HG02571 (cell line): ENCODE data around the gene GPR34.
A peak's percentile ranks its signal among the peaks of the same experiment; 100 is the strongest.

Experiments used
- ATAC-seq: cut with Tn5 transposase; IDR thresholded peaks from one replicate; pipeline ENCODE4 v1.9.1; 2021; ENCODE audit warnings: mild to moderate bottlenecking, moderate library complexity; ENCODE audit not compliant: unreplicated experiment

Gene GPR34

GRCh38 chrX:41730081-41730480, 41.3 kb downstream of the GPR34 start:
- no peak for ATAC-seq

- ATAC-seq = no peak
Measured at GRCh38 chrX:41732260-41732659, 43.5 kb downstream of the GPR34 start.

GRCh38 chrX:41733939-41734338, 45.2 kb downstream of the GPR34 start:
- ATAC-seq = peak; percentile 95

GRCh38 chrX:41734530-41734929, 45.8 kb downstream of the GPR34 start:
- no peak for ATAC-seq

GRCh38 chrX:41737065-41737464, 48.3 kb downstream of the GPR34 start:
- ATAC-seq = no peak

GRCh38 chrX:41739871-41740270, 51.1 kb downstream of the GPR34 start:
- no peak for ATAC-seq
